ENCODE data around the gene SYCP2. TPM values are rescaled to one million over a fixed set of nuclear protein-coding genes. Genes with fewer than 3 reads are reported as not detected.

Gene SYCP2
- polyA plus RNA-seq, 1 of the 3 experiments (the other 2 are of a cell fraction) = 0.76 TPM

- 94% methylated on average over 3 of the region's 3 CpGs for WGBS (ENCODE audit: low lambda C conversion rate)
- H3K79me2 ChIP-seq (ENCODE audit: insufficient read depth) = peaks cover 20% of the 10 kb centered on the region
- peaks cover 27 to 48% of the 10 kb centered on the region in 2 experiments for H3K36me3 ChIP-seq (replicated peaks in 1 of 2; ENCODE audit: control insufficient read depth in 1 of 2, insufficient read depth in 2 of 2, low read length in 1 of 2)
- no peaks in the 10 kb centered on the region for H4K20me1 ChIP-seq (ENCODE audit: insufficient read depth)
- peaks cover 0 to 8% of the 10 kb centered on the region in 2 experiments; a peak in 1 of 4 replicates for H3K4me1 ChIP-seq (ENCODE audit: control insufficient read depth in 1 of 2, insufficient read depth in 2 of 2, low read depth in 1 of 2, low read length in 1 of 2)
- H3F3A ChIP-seq (replicated peaks; ENCODE audit: insufficient read depth) = peaks cover 4% of the 10 kb centered on the region
- H3K27ac ChIP-seq (ENCODE audit: low read depth in 2 of 2, low read length in 1 of 2) = no peak overlapping the region
- no peak for DNase-seq
- H3K9me3 ChIP-seq = no peaks in the 10 kb centered on the region
- H2AFZ ChIP-seq (ENCODE audit: low read depth) = no peak overlapping the region
- H3K4me2 ChIP-seq = no peak overlapping the region
- no peak overlapping the region for H3K4me3 ChIP-seq (ENCODE audit: low read depth in 2 of 2, low read length in 1 of 2)
- H3K9ac ChIP-seq = no peak overlapping the region
- no peaks in the 10 kb centered on the region for H3K9me2 ChIP-seq
- TF ChIP-seq, protein P1, sequence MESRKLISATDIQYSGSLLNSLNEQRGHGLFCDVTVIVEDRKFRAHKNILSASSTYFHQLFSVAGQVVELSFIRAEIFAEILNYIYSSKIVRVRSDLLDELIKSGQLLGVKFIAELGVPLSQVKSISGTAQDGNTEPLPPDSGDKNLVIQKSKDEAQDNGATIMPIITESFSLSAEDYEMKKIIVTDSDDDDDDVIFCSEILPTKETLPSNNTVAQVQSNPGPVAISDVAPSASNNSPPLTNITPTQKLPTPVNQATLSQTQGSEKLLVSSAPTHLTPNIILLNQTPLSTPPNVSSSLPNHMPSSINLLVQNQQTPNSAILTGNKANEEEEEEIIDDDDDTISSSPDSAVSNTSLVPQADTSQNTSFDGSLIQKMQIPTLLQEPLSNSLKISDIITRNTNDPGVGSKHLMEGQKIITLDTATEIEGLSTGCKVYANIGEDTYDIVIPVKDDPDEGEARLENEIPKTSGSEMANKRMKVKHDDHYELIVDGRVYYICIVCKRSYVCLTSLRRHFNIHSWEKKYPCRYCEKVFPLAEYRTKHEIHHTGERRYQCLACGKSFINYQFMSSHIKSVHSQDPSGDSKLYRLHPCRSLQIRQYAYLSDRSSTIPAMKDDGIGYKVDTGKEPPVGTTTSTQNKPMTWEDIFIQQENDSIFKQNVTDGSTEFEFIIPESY (IDR thresholded peaks at IDR 0.05; ENCODE audit: borderline replicate concordance, low read depth) = no peak
- TF ChIP-seq NFIC (IDR thresholded peaks at IDR 0.05; ENCODE audit: borderline replicate concordance) (no peak), RCOR1 (IDR thresholded peaks at IDR 0.05; ENCODE audit: low read length) (no peak)
- POLR2A ChIA-PET = no interaction called here
- CTCF ChIA-PET = interaction anchor here (1.0 to 3.3 kb wide), 3 partner anchors 11 to 162 kb away, joined by 3 to 20 read pairs (median 3); partner anchors contain the start of gene SYCP2
- H3K27me3 ChIP-seq (ENCODE audit: insufficient read depth) = no peaks in the 10 kb centered on the region
Measured at GRCh38 chr20:59945175-59945574, 11.7 kb upstream of the SYCP2 start.

DNA sequence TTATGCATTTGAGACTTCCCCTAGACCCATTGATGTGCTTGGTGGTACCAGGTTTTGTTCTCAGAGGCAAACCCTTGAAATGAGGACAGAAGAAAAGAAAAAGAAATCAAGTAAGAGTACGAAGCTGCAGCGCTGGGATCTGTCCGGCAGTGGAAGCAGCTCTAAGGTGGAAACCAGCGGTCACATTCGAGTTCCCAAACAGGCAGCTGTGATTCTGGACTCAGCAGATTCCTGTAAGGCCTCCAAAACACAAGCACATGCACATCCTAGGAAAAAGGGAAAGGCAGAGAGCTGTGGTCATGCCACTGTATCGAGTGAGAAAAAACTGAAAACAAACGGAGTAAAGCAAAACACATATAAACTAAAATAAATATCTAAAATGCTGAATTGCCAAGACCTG is 11.3 kb upstream of the SYCP2 start:
- no peak overlapping the region for H2AFZ ChIP-seq (ENCODE audit: low read depth)
- H3F3A ChIP-seq (replicated peaks; ENCODE audit: insufficient read depth) = peaks cover 4% of the 10 kb centered on the region
- no peaks in the 10 kb centered on the region for H4K20me1 ChIP-seq (ENCODE audit: insufficient read depth)
- H3K36me3 ChIP-seq (replicated peaks in 1 of 2; ENCODE audit: control insufficient read depth in 1 of 2, insufficient read depth in 2 of 2, low read length in 1 of 2) = peaks cover 27 to 45% of the 10 kb centered on the region in 2 experiments
- H3K4me2 ChIP-seq = no peak overlapping the region
- no peak for DNase-seq
- H3K79me2 ChIP-seq (ENCODE audit: insufficient read depth) = peaks cover 20% of the 10 kb centered on the region
- H3K9ac ChIP-seq = no peak overlapping the region
- CTCF ChIA-PET = interaction anchor here (1.0 to 3.3 kb wide), 3 partner anchors 10 to 161 kb away, joined by 3 to 20 read pairs (median 3); partner anchors contain the start of gene SYCP2
- POLR2A ChIA-PET = no interaction called here
- H3K9me3 ChIP-seq = no peaks in the 10 kb centered on the region
- TF ChIP-seq YY1 (IDR thresholded peaks at IDR 0.05; ENCODE audit: low read depth) (no peak), TEAD4 (IDR thresholded peaks at IDR 0.05; ENCODE audit: borderline replicate concordance, insufficient read depth) (no peak), NRF1 (IDR thresholded peaks at IDR 0.05; ENCODE audit: low read depth, low read length) (no peak), FOXM1 (IDR thresholded peaks at IDR 0.05; ENCODE audit: low read depth) (no peak), FOSL2 (IDR thresholded peaks at IDR 0.05; ENCODE audit: borderline replicate concordance, low read depth) (no peak), SMC3 (IDR thresholded peaks at IDR 0.05; ENCODE audit: low read depth, low read length) (no peak), GATA2 (CRISPR knock-in tag; IDR thresholded peaks at IDR 0.05) (no peak), RXRA (IDR thresholded peaks at IDR 0.05; ENCODE audit: borderline replicate concordance, low read depth) (no peak), SIN3A (IDR thresholded peaks at IDR 0.05; ENCODE audit: borderline replicate concordance, low read depth, low read length) (no peak), MEF2A (IDR thresholded peaks at IDR 0.05; ENCODE audit: borderline replicate concordance, low read depth) (no peak), RFX5 (IDR thresholded peaks at IDR 0.05; ENCODE audit: low read length) (no peak)
- TF ChIP-seq, protein P2, sequence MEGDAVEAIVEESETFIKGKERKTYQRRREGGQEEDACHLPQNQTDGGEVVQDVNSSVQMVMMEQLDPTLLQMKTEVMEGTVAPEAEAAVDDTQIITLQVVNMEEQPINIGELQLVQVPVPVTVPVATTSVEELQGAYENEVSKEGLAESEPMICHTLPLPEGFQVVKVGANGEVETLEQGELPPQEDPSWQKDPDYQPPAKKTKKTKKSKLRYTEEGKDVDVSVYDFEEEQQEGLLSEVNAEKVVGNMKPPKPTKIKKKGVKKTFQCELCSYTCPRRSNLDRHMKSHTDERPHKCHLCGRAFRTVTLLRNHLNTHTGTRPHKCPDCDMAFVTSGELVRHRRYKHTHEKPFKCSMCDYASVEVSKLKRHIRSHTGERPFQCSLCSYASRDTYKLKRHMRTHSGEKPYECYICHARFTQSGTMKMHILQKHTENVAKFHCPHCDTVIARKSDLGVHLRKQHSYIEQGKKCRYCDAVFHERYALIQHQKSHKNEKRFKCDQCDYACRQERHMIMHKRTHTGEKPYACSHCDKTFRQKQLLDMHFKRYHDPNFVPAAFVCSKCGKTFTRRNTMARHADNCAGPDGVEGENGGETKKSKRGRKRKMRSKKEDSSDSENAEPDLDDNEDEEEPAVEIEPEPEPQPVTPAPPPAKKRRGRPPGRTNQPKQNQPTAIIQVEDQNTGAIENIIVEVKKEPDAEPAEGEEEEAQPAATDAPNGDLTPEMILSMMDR (IDR thresholded peaks at IDR 0.05) = no peak
- TF ChIP-seq, protein P1 (IDR thresholded peaks at IDR 0.05; ENCODE audit: borderline replicate concordance, low read depth) = no peak
- TF ChIP-seq, protein P3, sequence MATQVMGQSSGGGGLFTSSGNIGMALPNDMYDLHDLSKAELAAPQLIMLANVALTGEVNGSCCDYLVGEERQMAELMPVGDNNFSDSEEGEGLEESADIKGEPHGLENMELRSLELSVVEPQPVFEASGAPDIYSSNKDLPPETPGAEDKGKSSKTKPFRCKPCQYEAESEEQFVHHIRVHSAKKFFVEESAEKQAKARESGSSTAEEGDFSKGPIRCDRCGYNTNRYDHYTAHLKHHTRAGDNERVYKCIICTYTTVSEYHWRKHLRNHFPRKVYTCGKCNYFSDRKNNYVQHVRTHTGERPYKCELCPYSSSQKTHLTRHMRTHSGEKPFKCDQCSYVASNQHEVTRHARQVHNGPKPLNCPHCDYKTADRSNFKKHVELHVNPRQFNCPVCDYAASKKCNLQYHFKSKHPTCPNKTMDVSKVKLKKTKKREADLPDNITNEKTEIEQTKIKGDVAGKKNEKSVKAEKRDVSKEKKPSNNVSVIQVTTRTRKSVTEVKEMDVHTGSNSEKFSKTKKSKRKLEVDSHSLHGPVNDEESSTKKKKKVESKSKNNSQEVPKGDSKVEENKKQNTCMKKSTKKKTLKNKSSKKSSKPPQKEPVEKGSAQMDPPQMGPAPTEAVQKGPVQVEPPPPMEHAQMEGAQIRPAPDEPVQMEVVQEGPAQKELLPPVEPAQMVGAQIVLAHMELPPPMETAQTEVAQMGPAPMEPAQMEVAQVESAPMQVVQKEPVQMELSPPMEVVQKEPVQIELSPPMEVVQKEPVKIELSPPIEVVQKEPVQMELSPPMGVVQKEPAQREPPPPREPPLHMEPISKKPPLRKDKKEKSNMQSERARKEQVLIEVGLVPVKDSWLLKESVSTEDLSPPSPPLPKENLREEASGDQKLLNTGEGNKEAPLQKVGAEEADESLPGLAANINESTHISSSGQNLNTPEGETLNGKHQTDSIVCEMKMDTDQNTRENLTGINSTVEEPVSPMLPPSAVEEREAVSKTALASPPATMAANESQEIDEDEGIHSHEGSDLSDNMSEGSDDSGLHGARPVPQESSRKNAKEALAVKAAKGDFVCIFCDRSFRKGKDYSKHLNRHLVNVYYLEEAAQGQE (IDR thresholded peaks at IDR 0.05; ENCODE audit: low read depth, low read length) = no peak
- TF ChIP-seq, protein P4, sequence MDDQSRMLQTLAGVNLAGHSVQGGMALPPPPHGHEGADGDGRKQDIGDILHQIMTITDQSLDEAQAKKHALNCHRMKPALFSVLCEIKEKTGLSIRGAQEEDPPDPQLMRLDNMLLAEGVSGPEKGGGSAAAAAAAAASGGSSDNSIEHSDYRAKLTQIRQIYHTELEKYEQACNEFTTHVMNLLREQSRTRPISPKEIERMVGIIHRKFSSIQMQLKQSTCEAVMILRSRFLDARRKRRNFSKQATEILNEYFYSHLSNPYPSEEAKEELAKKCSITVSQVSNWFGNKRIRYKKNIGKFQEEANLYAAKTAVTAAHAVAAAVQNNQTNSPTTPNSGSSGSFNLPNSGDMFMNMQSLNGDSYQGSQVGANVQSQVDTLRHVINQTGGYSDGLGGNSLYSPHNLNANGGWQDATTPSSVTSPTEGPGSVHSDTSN (IDR thresholded peaks at IDR 0.05) = no peak
- no peaks in the 10 kb centered on the region for H3K9me2 ChIP-seq
- no peak overlapping the region for H3K4me3 ChIP-seq (ENCODE audit: low read depth in 2 of 2, low read length in 1 of 2)
- no peaks in the 10 kb centered on the region for H3K27me3 ChIP-seq (ENCODE audit: insufficient read depth)
- H3K4me1 ChIP-seq (ENCODE audit: control insufficient read depth in 1 of 2, insufficient read depth in 2 of 2, low read depth in 1 of 2, low read length in 1 of 2) = peaks cover 0 to 8% of the 10 kb centered on the region in 2 experiments; a peak in 1 of 4 replicates
- WGBS (ENCODE audit: low lambda C conversion rate) = 92% methylated on average over 7 of the region's 7 CpGs
- no peak overlapping the region for H3K27ac ChIP-seq (ENCODE audit: low read depth in 2 of 2, low read length in 1 of 2)
